ENCODE data around the gene ANKRD53. TPM values are rescaled to one million over a fixed set of nuclear protein-coding genes. Genes with fewer than 3 reads are reported as not detected.

The ANKRD53 gene
- total and polyA plus RNA-seq, 4 experiments from 2014 or later: 0.20 TPM; not detected in 3

- Mint-ChIP-seq H3K36me3 (no peaks in the 10 kb centered on the region), H3K4me3 (no peak within 1 kb of the TSS), H3K27me3 (peaks cover 4 to 18% of the 10 kb centered on the region in 2 donors), H3K27ac (no peak within 1 kb of the TSS), H3K4me1 (peaks cover 0 to 2% (median 0%) of the 10 kb centered on the region in 4 donors), H3K9me3 (no peaks in the 10 kb centered on the region)
- no peak for DNase-seq
- Histone ChIP-seq H3K9me3 (ENCODE audit: control insufficient read depth in 1 of 2, low read length in 2 of 2) (no peaks in the 10 kb centered on the region), H3K27ac (ENCODE audit: low read depth, low read length) (no peak within 1 kb of the TSS), H3K4me3 (ENCODE audit: low read length in 2 of 2) (no peak within 1 kb of the TSS), H3K4me1 (ENCODE audit: insufficient read depth, low read length) (no peaks in the 10 kb centered on the region), H3K27me3 (ENCODE audit: insufficient read depth, low read length) (no peaks in the 10 kb centered on the region), H3K36me3 (ENCODE audit: insufficient read depth, low read length) (no peaks in the 10 kb centered on the region)
- CTCF ChIA-PET (ENCODE audit: partially characterized antibody): interaction anchor here (0.9 to 1.2 kb wide), 2 partner anchors 11 kb away, joined by 3 read pairs; no protein-coding TSS in a partner anchor
- POLR2A ChIA-PET (ENCODE audit: partially characterized antibody): no interaction called here
- intact Hi-C loops (cut with micrococcal nuclease): no loop called here
Measured at GRCh38 chr2:70935468-70936164, 42.8 kb upstream of the ANKRD53 start, which contains the start of gene ATP6V1B1. TSS of gene ATP6V1B1 (plus strand) at chr2:70935900. CDS start at chr2:70935955, 55 bp downstream.

GRCh38 chr2:70936165-70936978 is 42.1 kb upstream of the ANKRD53 start:
- no peak overlapping the region for H3K4me3 ChIP-seq (ENCODE audit: low read length in 2 of 2)
- ChIA-PET CTCF (ENCODE audit: partially characterized antibody) (interaction anchor here (0.9 to 1.2 kb wide), 2 partner anchors 10 to 11 kb away, joined by 3 read pairs; no protein-coding TSS in a partner anchor), POLR2A (ENCODE audit: partially characterized antibody) (no interaction called here)
- Mint-ChIP-seq H3K36me3 (no peaks in the 10 kb centered on the region), H3K27ac (no peak overlapping the region), H3K27me3 (peaks cover 6 to 19% of the 10 kb centered on the region in 2 donors), H3K4me1 (peaks cover 0 to 2% (median 0%) of the 10 kb centered on the region in 4 donors), H3K9me3 (no peaks in the 10 kb centered on the region), H3K4me3 (no peak overlapping the region)
- no peaks in the 10 kb centered on the region for H3K27me3 ChIP-seq (ENCODE audit: insufficient read depth, low read length)
- H3K4me1 ChIP-seq (ENCODE audit: insufficient read depth, low read length): no peaks in the 10 kb centered on the region
- no peaks in the 10 kb centered on the region for H3K36me3 ChIP-seq (ENCODE audit: insufficient read depth, low read length)
- DNase-seq: no peak
- no peak overlapping the region for H3K27ac ChIP-seq (ENCODE audit: low read depth, low read length)
- intact Hi-C loops (cut with micrococcal nuclease): no loop called here
- no peaks in the 10 kb centered on the region for H3K9me3 ChIP-seq (ENCODE audit: control insufficient read depth in 1 of 2, low read length in 2 of 2)

- Mint-ChIP-seq H3K36me3 (no peaks in the 10 kb centered on the region), H3K9me3 (no peaks in the 10 kb centered on the region), H3K4me1 (peaks cover 0 to 2% (median 0%) of the 10 kb centered on the region in 4 donors), H3K27ac (no peak overlapping the region), H3K27me3 (peaks cover 11 to 15% of the 10 kb centered on the region in 2 donors), H3K4me3 (no peak overlapping the region)
- Histone ChIP-seq H3K4me1 (ENCODE audit: insufficient read depth, low read length) (no peaks in the 10 kb centered on the region), H3K27ac (ENCODE audit: low read depth, low read length) (no peak overlapping the region), H3K9me3 (ENCODE audit: control insufficient read depth in 1 of 2, low read length in 2 of 2) (no peaks in the 10 kb centered on the region), H3K27me3 (ENCODE audit: insufficient read depth, low read length) (no peaks in the 10 kb centered on the region), H3K4me3 (ENCODE audit: low read length in 2 of 2) (no peak overlapping the region), H3K36me3 (ENCODE audit: insufficient read depth, low read length) (no peaks in the 10 kb centered on the region)
- POLR2A ChIA-PET (ENCODE audit: partially characterized antibody): no interaction called here
- no peak for DNase-seq
- intact Hi-C loops (cut with micrococcal nuclease): no loop called here
- CTCF ChIA-PET (ENCODE audit: partially characterized antibody): no interaction called here
Measured at GRCh38 chr2:70936979-70937811, 41.2 kb upstream of the ANKRD53 start.

GRCh38 chr2:70937866-70938585 is 40.4 kb upstream of the ANKRD53 start:
- Mint-ChIP-seq H3K9me3 (no peaks in the 10 kb centered on the region), H3K27ac (no peak overlapping the region), H3K4me3 (no peak overlapping the region), H3K4me1 (peaks cover 0 to 2% (median 0%) of the 10 kb centered on the region in 4 donors), H3K36me3 (no peaks in the 10 kb centered on the region), H3K27me3 (peaks cover 11 to 14% of the 10 kb centered on the region in 2 donors)
- H3K4me1 ChIP-seq (ENCODE audit: insufficient read depth, low read length): no peaks in the 10 kb centered on the region
- intact Hi-C loops (cut with micrococcal nuclease): no loop called here
- H3K9me3 ChIP-seq (ENCODE audit: control insufficient read depth in 1 of 2, low read length in 2 of 2): no peaks in the 10 kb centered on the region
- CTCF ChIA-PET (ENCODE audit: partially characterized antibody): interaction anchor here (1.9 kb wide), 1 partner anchor 10 kb away, joined by 13 read pairs; no protein-coding TSS in a partner anchor
- POLR2A ChIA-PET (ENCODE audit: partially characterized antibody): no interaction called here
- no peaks in the 10 kb centered on the region for H3K36me3 ChIP-seq (ENCODE audit: insufficient read depth, low read length)
- DNase-seq: no peak
- H3K27me3 ChIP-seq (ENCODE audit: insufficient read depth, low read length): no peaks in the 10 kb centered on the region
- no peak overlapping the region for H3K4me3 ChIP-seq (ENCODE audit: low read length in 2 of 2)
- no peak overlapping the region for H3K27ac ChIP-seq (ENCODE audit: low read depth, low read length)

- H3K4me1 ChIP-seq (ENCODE audit: insufficient read depth, low read length): no peaks in the 10 kb centered on the region
- intact Hi-C loops (cut with micrococcal nuclease): no loop called here
- H3K27me3 ChIP-seq (ENCODE audit: insufficient read depth, low read length): no peaks in the 10 kb centered on the region
- POLR2A ChIA-PET (ENCODE audit: partially characterized antibody): no interaction called here
- Mint-ChIP-seq H3K27ac (no peak overlapping the region), H3K27me3 (peaks cover 11 to 14% of the 10 kb centered on the region in 2 donors), H3K9me3 (no peaks in the 10 kb centered on the region), H3K4me3 (no peak overlapping the region), H3K4me1 (peaks cover 0 to 2% (median 0%) of the 10 kb centered on the region in 4 donors), H3K36me3 (no peaks in the 10 kb centered on the region)
- no peak overlapping the region for H3K4me3 ChIP-seq (ENCODE audit: low read length in 2 of 2)
- H3K9me3 ChIP-seq (ENCODE audit: control insufficient read depth in 1 of 2, low read length in 2 of 2): no peaks in the 10 kb centered on the region
- DNase-seq: no peak
- CTCF ChIA-PET (ENCODE audit: partially characterized antibody): interaction anchor here (1.9 kb wide), 1 partner anchor 9 kb away, joined by 13 read pairs; no protein-coding TSS in a partner anchor
- H3K36me3 ChIP-seq (ENCODE audit: insufficient read depth, low read length): no peaks in the 10 kb centered on the region
- H3K27ac ChIP-seq (ENCODE audit: low read depth, low read length): no peak overlapping the region
Measured at GRCh38 chr2:70938586-70938950, 39.9 kb upstream of the ANKRD53 start.

- H3K9me3 ChIP-seq (ENCODE audit: control insufficient read depth in 1 of 2, low read length in 2 of 2): no peaks in the 10 kb centered on the region
- no peaks in the 10 kb centered on the region for H3K27me3 ChIP-seq (ENCODE audit: insufficient read depth, low read length)
- H3K27ac Mint-ChIP-seq: no peak overlapping the region
- H3K27ac ChIP-seq (ENCODE audit: low read depth, low read length): no peak overlapping the region
- H3K4me3 Mint-ChIP-seq: no peak overlapping the region
- no peaks in the 10 kb centered on the region for H3K9me3 Mint-ChIP-seq
- peaks cover 0 to 2% (median 0%) of the 10 kb centered on the region in 4 donors for H3K4me1 Mint-ChIP-seq
- H3K36me3 Mint-ChIP-seq: no peaks in the 10 kb centered on the region
- intact Hi-C loops (cut with micrococcal nuclease): no loop called here
- no peaks in the 10 kb centered on the region for H3K4me1 ChIP-seq (ENCODE audit: insufficient read depth, low read length)
- peaks cover 11 to 14% of the 10 kb centered on the region in 2 donors for H3K27me3 Mint-ChIP-seq
- CTCF ChIA-PET (ENCODE audit: partially characterized antibody): interaction anchor here (1.9 kb wide), 1 partner anchor 9 kb away, joined by 13 read pairs; no protein-coding TSS in a partner anchor
- no peaks in the 10 kb centered on the region for H3K36me3 ChIP-seq (ENCODE audit: insufficient read depth, low read length)
- POLR2A ChIA-PET (ENCODE audit: partially characterized antibody): no interaction called here
- no peak overlapping the region for H3K4me3 ChIP-seq (ENCODE audit: low read length in 2 of 2)
- no peak for DNase-seq
Measured at GRCh38 chr2:70939001-70939838, 39.2 kb upstream of the ANKRD53 start.
